HG03175 (cell line): Measurements from ENCODE around the gene FUT2.

Experiments
- ATAC-seq: cut with Tn5 transposase; IDR thresholded peaks from one replicate; pipeline ENCODE4 v1.9.1; 2021; ENCODE audit warnings: mild to moderate bottlenecking, moderate library complexity; ENCODE audit not compliant: unreplicated experiment

Gene FUT2

GRCh38 chr19:48749571-48750198 lies 53.9 kb downstream of the FUT2 start:
- ATAC-seq: no peak

- ATAC-seq: no peak
Measured at GRCh38 chr19:48750351-48750750, 54.6 kb downstream of the FUT2 start.

- ATAC-seq: no peak
Measured at GRCh38 chr19:48750771-48751504, 55.2 kb downstream of the FUT2 start.

- ATAC-seq: no peak
Measured at GRCh38 chr19:48751845-48752495, 56.2 kb downstream of the FUT2 start.

- ATAC-seq: no peak
Measured at GRCh38 chr19:48752496-48753365, 57.0 kb downstream of the FUT2 start, which contains the start of gene FUT1. Gene FUT1 (minus strand): TSS chr19:48752641. CDS start chr19:48751281, 1,360 bp downstream.

- no peak for ATAC-seq
Measured at GRCh38 chr19:48755084-48755641, 59.4 kb downstream of the FUT2 start, which contains the start of gene FGF21. Gene FGF21 (plus strand): TSS chr19:48755524. CDS start chr19:48756237, 713 bp downstream.
